ENCODE data around the gene SFXN3. TPM values are rescaled to one million over a fixed set of nuclear protein-coding genes. Genes with fewer than 3 reads are reported as not detected.

The SFXN3 gene
- total and polyA plus RNA-seq, 2 of the 13 experiments (the other 11 are each of a cell fraction or from before 2014, with no cell fraction given): 16.8 to 71.5 TPM

DNA sequence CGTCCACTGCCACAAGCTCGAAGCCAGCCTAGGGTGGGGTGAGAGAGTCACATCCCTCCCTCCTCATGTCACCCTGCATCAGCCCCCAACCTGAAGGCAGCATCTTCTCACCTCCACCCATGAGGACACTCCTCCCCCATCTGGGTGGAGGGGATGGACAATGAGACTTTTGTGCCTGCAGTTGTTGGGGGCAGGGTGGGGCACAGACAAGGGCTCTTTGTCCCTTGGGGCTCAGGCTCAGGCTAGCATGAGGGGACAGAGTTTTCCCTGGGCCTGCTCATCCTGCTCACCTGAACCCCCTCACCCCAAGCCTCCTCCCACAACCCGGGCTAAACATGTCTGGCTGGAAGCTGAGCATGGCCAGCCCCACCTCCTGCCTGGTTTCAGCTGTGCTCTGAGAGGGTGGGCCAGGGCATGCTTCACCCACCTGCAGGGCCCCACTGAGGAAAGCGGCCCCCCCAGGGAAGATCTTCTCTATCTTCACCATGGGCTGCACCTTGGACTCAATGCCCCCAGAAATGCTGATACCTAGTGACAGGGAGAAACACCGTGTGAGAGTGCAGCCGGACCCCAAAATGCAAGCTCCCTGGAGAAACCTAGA, 22.1 kb upstream of the SFXN3 start (continued):
- TF ChIP-seq USF2 (IDR thresholded peaks at IDR 0.05; ENCODE audit: low read depth, low read length): no peak
- TF ChIP-seq USF2 (CRISPR knock-in tag; IDR thresholded peaks at IDR 0.05; ENCODE audit: borderline replicate concordance): no peak
- no peak for TF ChIP-seq ZNF225 (CRISPR knock-in tag; IDR thresholded peaks at IDR 0.05)
- TF ChIP-seq ZNF878 (CRISPR knock-in tag; IDR thresholded peaks at IDR 0.05): no peak
- TF ChIP-seq ZNF12 (CRISPR knock-in tag; IDR thresholded peaks at IDR 0.05): no peak
- no peak for TF ChIP-seq SSRP1 (CRISPR knock-in tag; IDR thresholded peaks at IDR 0.05)
- no peak for TF ChIP-seq TMF1 (CRISPR knock-in tag; IDR thresholded peaks at IDR 0.05; ENCODE audit: low read depth)
- TF ChIP-seq DMTF1 (CRISPR knock-in tag; IDR thresholded peaks at IDR 0.05): no peak
- no peak for TF ChIP-seq REL (CRISPR knock-in tag; conservative IDR thresholded peaks at IDR 0.05)
- TF ChIP-seq, protein P1, sequence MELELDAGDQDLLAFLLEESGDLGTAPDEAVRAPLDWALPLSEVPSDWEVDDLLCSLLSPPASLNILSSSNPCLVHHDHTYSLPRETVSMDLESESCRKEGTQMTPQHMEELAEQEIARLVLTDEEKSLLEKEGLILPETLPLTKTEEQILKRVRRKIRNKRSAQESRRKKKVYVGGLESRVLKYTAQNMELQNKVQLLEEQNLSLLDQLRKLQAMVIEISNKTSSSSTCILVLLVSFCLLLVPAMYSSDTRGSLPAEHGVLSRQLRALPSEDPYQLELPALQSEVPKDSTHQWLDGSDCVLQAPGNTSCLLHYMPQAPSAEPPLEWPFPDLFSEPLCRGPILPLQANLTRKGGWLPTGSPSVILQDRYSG (CRISPR knock-in tag; IDR thresholded peaks at IDR 0.05): no peak
- no peak for TF ChIP-seq ZNF260 (CRISPR knock-in tag; IDR thresholded peaks at IDR 0.05; ENCODE audit: borderline replicate concordance, low read depth)
- TF ChIP-seq CBX5 (CRISPR knock-in tag; IDR thresholded peaks at IDR 0.05; ENCODE audit: borderline replicate concordance): no peak; the same call in 1 of the 2 replicates
- peak in 1 of 2 experiments; percentile 68; a peak in 1 of 4 replicates for TF ChIP-seq EP300 (IDR thresholded peaks at IDR 0.05; ENCODE audit: low read depth in 2 of 2, low read length in 2 of 2)
- TF ChIP-seq EP300 (CRISPR knock-in tag; IDR thresholded peaks at IDR 0.05; ENCODE audit: borderline replicate concordance): peak; percentile 81
- TF ChIP-seq CBX1 (IDR thresholded peaks at IDR 0.05; ENCODE audit: low read depth): peak; percentile 33
- TF ChIP-seq, protein P2, sequence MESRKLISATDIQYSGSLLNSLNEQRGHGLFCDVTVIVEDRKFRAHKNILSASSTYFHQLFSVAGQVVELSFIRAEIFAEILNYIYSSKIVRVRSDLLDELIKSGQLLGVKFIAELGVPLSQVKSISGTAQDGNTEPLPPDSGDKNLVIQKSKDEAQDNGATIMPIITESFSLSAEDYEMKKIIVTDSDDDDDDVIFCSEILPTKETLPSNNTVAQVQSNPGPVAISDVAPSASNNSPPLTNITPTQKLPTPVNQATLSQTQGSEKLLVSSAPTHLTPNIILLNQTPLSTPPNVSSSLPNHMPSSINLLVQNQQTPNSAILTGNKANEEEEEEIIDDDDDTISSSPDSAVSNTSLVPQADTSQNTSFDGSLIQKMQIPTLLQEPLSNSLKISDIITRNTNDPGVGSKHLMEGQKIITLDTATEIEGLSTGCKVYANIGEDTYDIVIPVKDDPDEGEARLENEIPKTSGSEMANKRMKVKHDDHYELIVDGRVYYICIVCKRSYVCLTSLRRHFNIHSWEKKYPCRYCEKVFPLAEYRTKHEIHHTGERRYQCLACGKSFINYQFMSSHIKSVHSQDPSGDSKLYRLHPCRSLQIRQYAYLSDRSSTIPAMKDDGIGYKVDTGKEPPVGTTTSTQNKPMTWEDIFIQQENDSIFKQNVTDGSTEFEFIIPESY (CRISPR knock-in tag; IDR thresholded peaks at IDR 0.05): no peak
- no peak for TF ChIP-seq THYN1 (CRISPR knock-in tag; IDR thresholded peaks at IDR 0.05; ENCODE audit: borderline replicate concordance, low read depth)
- TF ChIP-seq ZNF33A (CRISPR knock-in tag; IDR thresholded peaks at IDR 0.05; ENCODE audit: borderline replicate concordance): no peak
- TF ChIP-seq EED (CRISPR knock-in tag; IDR thresholded peaks at IDR 0.05): no peak
- TF ChIP-seq ZNF512 (CRISPR knock-in tag; IDR thresholded peaks at IDR 0.05): no peak
- peak; percentile 75; the same call in 1 of the 2 replicates for TF ChIP-seq KDM1A (CRISPR knock-in tag; IDR thresholded peaks at IDR 0.05)
